Placental epithelial cell (primary cell): ENCODE measurements around the gene OR51G1. TPM values are rescaled to one million over a fixed set of nuclear protein-coding genes. Genes with fewer than 3 reads are reported as not detected.

Source experiments
- total RNA-seq: library from RNA; depleted of rRNA; stranded (reverse); fragments of >200 nt; gene quantifications from 2 replicates; pipeline ENCODE4 v1.2.3, GENCODE V29; 2012

The OR51G1 gene
- total RNA-seq, result not detected in 2 replicates

GRCh38 chr11:4924239-4924638 is at the start of gene OR51G1:
Gene OR51G1 (minus strand): TSS chr11:4924339. CDS start chr11:4924339, 0 bp downstream.

GRCh38 chr11:4955613-4956012 is 31.5 kb upstream of the OR51G1 start, which contains the start of gene OR51A2:
Gene OR51A2 (minus strand): TSS chr11:4955713. CDS start chr11:4955713, 0 bp downstream.

GRCh38 chr11:4947505-4947904 is 23.4 kb upstream of the OR51G1 start, which contains the start of gene OR51A4:
Gene OR51A4 (minus strand): TSS chr11:4947605. CDS start chr11:4947100, 505 bp downstream.

GRCh38 chr11:4919250-4919649 is 4.9 kb downstream of the OR51G1 start, which contains the start of gene OR51G2:
Gene OR51G2 (minus strand): TSS chr11:4919350. CDS start chr11:4915663, 3,687 bp downstream.

GRCh38 chr11:4903484-4903883 is 20.7 kb downstream of the OR51G1 start, which contains the start of gene OR51A7:
Gene OR51A7 (plus strand): TSS chr11:4903783. CDS start chr11:4907370, 3,587 bp downstream.

GRCh38 chr11:4881860-4882500 is 42.2 kb downstream of the OR51G1 start, which contains the start of gene OR51T1:
Gene OR51T1 (plus strand): TSS chr11:4881900. CDS start chr11:4881900, 0 bp downstream.

Other genes starting within 250 kb of the OR51G1 start
- not detected in 2 replicates for gene OR51E2, start 226.5 kb downstream of the OR51G1 start, total RNA-seq
- not detected in 2 replicates for gene MMP26, start 219.6 kb downstream of the OR51G1 start, total RNA-seq
- gene OR51F1, start 154.4 kb downstream of the OR51G1 start, total RNA-seq, result not detected in 2 replicates
- gene OR52R1, start 120.0 kb downstream of the OR51G1 start, total RNA-seq, result not detected in 2 replicates
- not detected in 2 replicates for gene OR51F2, start 103.0 kb downstream of the OR51G1 start, total RNA-seq
- not detected in 2 replicates for gene OR51S1, start 75.1 kb downstream of the OR51G1 start, total RNA-seq
- gene OR51T1, start 42.4 kb downstream of the OR51G1 start, total RNA-seq, result not detected in 2 replicates
- not detected in 2 replicates for gene OR51A7, start 20.6 kb downstream of the OR51G1 start, total RNA-seq
- not detected in 2 replicates for gene OR51G2, start 5.0 kb downstream of the OR51G1 start, total RNA-seq
- gene OR51A4, start 23.3 kb upstream of the OR51G1 start, total RNA-seq, result not detected in 2 replicates
- not detected in 2 replicates for gene OR51A2, start 31.4 kb upstream of the OR51G1 start, total RNA-seq
- gene OR51L1, start 70.5 kb upstream of the OR51G1 start, total RNA-seq, result not detected in 2 replicates
- not detected in 2 replicates for gene OR52J3, start 122.2 kb upstream of the OR51G1 start, total RNA-seq
- gene OR52E2, start 135.3 kb upstream of the OR51G1 start, total RNA-seq, result not detected in 2 replicates
- gene OR52E1, start 145.2 kb upstream of the OR51G1 start, total RNA-seq, result not detected in 2 replicates
- not detected in 2 replicates for gene OR52A5, start 214.0 kb upstream of the OR51G1 start, total RNA-seq
- not detected in 2 replicates for gene OR52A1, start 230.4 kb upstream of the OR51G1 start, total RNA-seq